K562 (cell line): ENCODE measurements around the gene MATK. TPM values are rescaled to one million over a fixed set of nuclear protein-coding genes. Genes with fewer than 3 reads are reported as not detected.

Experiments
- ATAC-seq: fragments of 200-7000 bp; cut with Tn5 transposase; 3 replicates; pipeline ENCODE4 v1.9.1; 2020; ENCODE audit warnings: moderate library complexity
- BruUV-seq: library from RNA; stranded (reverse); fragments of 400-500 nt; replicated peaks from 2 replicates; lab custom pipeline; 2021; lab: Mats Ljungman, UMichigan
- CTCF ChIA-PET: fragments of 300-600 bp; formaldehyde crosslinking; extraction: SDS; loops from one replicate; lab custom pipeline; 2021; ENCODE audit warnings: low intra/inter-chr PET ratio; lab: Yijun Ruan, JAX
- POLR2A ChIA-PET: fragments of 300-600, 350-650 bp; sonication (Branson Sonifier 250); formaldehyde crosslinking; extraction: SDS; loops from one replicate; lab custom pipeline; 2021; ENCODE audit warnings: antibody characterized with exemption, inconsistent platforms; lab: Yijun Ruan, JAX
- DNase-seq, 4 experiments: peaks; one replicate each; pipeline versions ENCODE4 v3.0.0 to v3.0.0-alpha.2; 2011 to 2018; ENCODE audit warnings: low spot score in 3 of 4, mixed read lengths in 3 of 4; ENCODE audit errors: extremely low read depth in 1 of 4
- FAIRE-seq: peaks from 2 replicates; lab custom pipeline; 2011; peaks lifted over from hg19 to GRCh38; lab: Jason Lieb, UNC
- H2AFZ ChIP-seq: 2 replicates; pipeline ENCODE4 v1.6.0; 2011; ENCODE audit warnings: low read depth, low read length, control low read depth, inconsistent platforms
- H3K27ac ChIP-seq: fragments of 200-600 bp; 3 replicates; pipeline ENCODE4 v1.8.0; 2011; ENCODE audit warnings: low read depth, mild to moderate bottlenecking, control low read depth, inconsistent platforms, low read length, moderate library complexity, mixed read lengths; ENCODE audit errors: extremely low read depth
- H3K27me3 ChIP-seq, 2 experiments: fragments of 300-600 bp in 1 of 2; 2 replicates in 1 of 2; 3 replicates in 1 of 2; pipeline versions ENCODE4 v1.6.0 to v1.8.0; 2011; ENCODE audit warnings: inconsistent platforms in 2 of 2, low read length in 2 of 2, mild to moderate bottlenecking in 1 of 2, mixed read lengths in 1 of 2, moderate library complexity in 1 of 2; ENCODE audit not compliant: control insufficient read depth in 2 of 2, insufficient read depth in 2 of 2
- H3K36me3 ChIP-seq: fragments of 300-600 bp; 3 replicates; pipeline ENCODE4 v1.8.0; 2011; ENCODE audit warnings: mild to moderate bottlenecking, low read length, inconsistent platforms; ENCODE audit not compliant: control insufficient read depth, insufficient read depth
- H3K4me1 ChIP-seq, 2 experiments: fragments of 200-600 bp in 1 of 2; replicated peaks in 1 of 2; 2 replicates in 1 of 2; 3 replicates in 1 of 2; pipeline versions ENCODE4 v1.5.1 to v1.8.0; 2011; ENCODE audit warnings: inconsistent platforms in 2 of 2, low read length in 2 of 2, mild to moderate bottlenecking in 1 of 2, mixed read lengths in 1 of 2, moderate library complexity in 1 of 2; ENCODE audit not compliant: control insufficient read depth in 2 of 2, insufficient read depth in 2 of 2
- H3K4me2 ChIP-seq: 2 replicates; pipeline ENCODE4 v1.6.1; 2011; ENCODE audit warnings: low read length, control low read depth, inconsistent platforms, mixed read lengths; ENCODE audit not compliant: insufficient read depth
- H3K4me3 ChIP-seq: fragments of 200-600 bp; sonication (generic), shearing (Covaris generic); 2 replicates; pipeline ENCODE4 v1.5.1; 2016; ENCODE audit warnings: control low read depth, inconsistent platforms
- H3K79me2 ChIP-seq: fragments of 200-600 bp; 3 replicates; pipeline ENCODE4 v1.8.0; 2011; ENCODE audit warnings: low read length, inconsistent platforms; ENCODE audit not compliant: control insufficient read depth, insufficient read depth
- H3K9ac ChIP-seq, 2 experiments: 2 replicates each; pipeline versions ENCODE4 v1.6.0 to v1.6.1; 2011; ENCODE audit warnings: low read depth in 2 of 2, low read length in 2 of 2, control low read depth in 1 of 2, inconsistent platforms in 1 of 2, mild to moderate bottlenecking in 1 of 2, mixed read lengths in 1 of 2; ENCODE audit not compliant: insufficient read depth in 1 of 2
- H3K9me1 ChIP-seq: one replicate; pipeline ENCODE4 v1.6.0; 2011; ENCODE audit warnings: inconsistent platforms, mild to moderate bottlenecking, low read length, moderate library complexity; ENCODE audit not compliant: control insufficient read depth, insufficient read depth
- H3K9me3 ChIP-seq: replicated peaks from 2 replicates; pipeline ENCODE4 v1.5.1; 2011; ENCODE audit warnings: low read depth, low read length, inconsistent platforms; ENCODE audit not compliant: control insufficient read depth, insufficient read depth
- H4K20me1 ChIP-seq: replicated peaks from 2 replicates; pipeline ENCODE4 v1.6.1; 2011; ENCODE audit warnings: low read length, inconsistent platforms, mixed read lengths; ENCODE audit not compliant: control insufficient read depth, insufficient read depth
- MBD2 ChIP-seq: sonication (generic); IDR thresholded peaks from 2 replicates; pipeline ENCODE4 v1.6.1; 2016; ENCODE audit warnings: low read depth, borderline replicate concordance
- MCM3 ChIP-seq: fragments of 450-650 bp; IDR thresholded peaks from 2 replicates; pipeline ENCODE4 v1.6.1; 2016
- MCM5 ChIP-seq: fragments of 450-650 bp; IDR thresholded peaks from 2 replicates; pipeline ENCODE4 v1.6.1; 2016; ENCODE audit warnings: low read depth
- NRF1 ChIP-seq, 2 experiments: fragments of 450-650 bp; IDR thresholded peaks in 1 of 2; conservative IDR thresholded peaks in 1 of 2; 2 replicates each; pipeline ENCODE4 v1.6.1; 2014; ENCODE audit warnings: mild to moderate bottlenecking in 2 of 2
- POLR2G ChIP-seq: fragments of 200-400 bp; formaldehyde crosslinking; IDR thresholded peaks from 2 replicates; pipeline ENCODE4 v1.6.1; 2017; ENCODE audit warnings: low read depth, mild to moderate bottlenecking, antibody characterized with exemption, low read length, moderate library complexity
- RBFOX2 ChIP-seq: fragments of 200-400 bp; formaldehyde crosslinking; IDR thresholded peaks from 2 replicates; pipeline ENCODE4 v1.6.1; 2017; ENCODE audit warnings: low read depth, mild to moderate bottlenecking, low read length, moderate library complexity
- ZBTB26 ChIP-seq: fragments of 450-650 bp; formaldehyde crosslinking; IDR thresholded peaks from 2 replicates; pipeline ENCODE4 v1.4.0; 2022; ENCODE audit warnings: missing genetic modification characterization
- ZFPM2 ChIP-seq: fragments of 250-450 bp; sonication (Bioruptor Pico); IDR thresholded peaks from 2 replicates; pipeline ENCODE4 v1.5.1; 2022; ENCODE audit warnings: mild to moderate bottlenecking
- ZNF12 ChIP-seq: sonication (generic); formaldehyde crosslinking; IDR thresholded peaks from 2 replicates; pipeline ENCODE4 v1.4.0; 2020; ENCODE audit warnings: mild to moderate bottlenecking, missing genetic modification reagents
- ZNF696 ChIP-seq: fragments of 250-450 bp; sonication (Bioruptor Pico); conservative IDR thresholded peaks from 2 replicates; pipeline ENCODE4 v1.4.0; 2020; ENCODE audit warnings: mild to moderate bottlenecking, moderate library complexity
- WGBS: fragments of 100-300 bp; shearing (Covaris generic); methylation state at CpG from one replicate; pipeline ENCODE4 v1.1.6; 2016; ENCODE audit warnings: low coverage, mixed read lengths; ENCODE audit not compliant: insufficient coverage; ENCODE audit errors: missing lambda C conversion rate; 5-methylcytosine and 5-hydroxymethylcytosine counted together
- in situ Hi-C: fragments of 300-500 bp; cut with MboI; formaldehyde crosslinking; loops from 4 replicates; pipeline ENCODE4 v1.15.0; 2018; ENCODE audit warnings: inconsistent platforms, mixed read lengths
- intact Hi-C: fragments of 100-400 bp; cut with micrococcal nuclease; formaldehyde crosslinking; loops from 2 replicates; pipeline ENCODE4 v1.14.2; 2022
- polyA plus RNA-seq, 8 experiments: library from polyadenylated mRNA; depleted of rRNA in 4 of 8; stranded (reverse) in 5 of 8; unstranded in 3 of 8; fragments of >200 nt; fragmentation: Nextera tagmentation in 2 of 8; fragmentation: Illumina TruSeq in 1 of 8; extraction: Ambion mirVana in 2 of 8; extraction: Trizol in 1 of 8; gene quantifications; 2 replicates each; pipeline versions ENCODE4 v1.2.1 to v1.2.3, GENCODE V29; 2011 to 2014; ENCODE audit warnings: inconsistent platforms in 1 of 8, missing spikeins in 1 of 8
- total RNA-seq, 7 experiments: library from RNA; depleted of rRNA in 6 of 7; stranded (reverse); fragments of >200 nt in 6 of 7; fragmentation: Illumina TruSeq in 2 of 7; extraction: Trizol in 2 of 7; gene quantifications; 2 replicates each; pipeline versions ENCODE4 v1.2.1 to v1.2.3, GENCODE V29; 2011 to 2021; ENCODE audit warnings: low replicate concordance in 1 of 7
- TF ChIP-seq, protein P1 (sequence below): sonication (generic); formaldehyde crosslinking; IDR thresholded peaks from 2 replicates; pipeline ENCODE4 v1.8.1; 2022; ENCODE audit warnings: missing genetic modification reagents

The MATK gene
- total and polyA plus RNA-seq, 9 of the 15 experiments (the other 6 are each of a cell fraction or from before 2014, with no cell fraction given), result 0.08 to 41.5 (median 21.4) TPM

DNA sequence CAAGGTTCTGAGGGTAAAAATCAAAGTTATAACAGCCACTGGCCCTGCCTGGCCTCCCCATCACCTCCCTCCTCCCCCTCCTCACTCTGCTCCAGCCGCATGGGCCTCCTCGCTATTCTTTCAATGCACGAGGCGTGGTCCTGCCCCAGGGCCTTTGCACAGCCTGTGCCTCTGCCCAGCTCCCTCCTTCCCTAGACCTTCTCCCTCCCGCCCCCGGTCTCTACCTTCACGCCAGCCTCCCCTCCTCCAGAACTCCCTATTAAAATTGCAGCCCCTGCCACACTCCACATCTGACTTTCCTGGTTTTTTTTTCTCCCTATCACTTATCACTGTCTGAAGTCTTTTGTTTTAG, 17.5 kb downstream of the MATK start (continued):
- TF ChIP-seq, protein P1, sequence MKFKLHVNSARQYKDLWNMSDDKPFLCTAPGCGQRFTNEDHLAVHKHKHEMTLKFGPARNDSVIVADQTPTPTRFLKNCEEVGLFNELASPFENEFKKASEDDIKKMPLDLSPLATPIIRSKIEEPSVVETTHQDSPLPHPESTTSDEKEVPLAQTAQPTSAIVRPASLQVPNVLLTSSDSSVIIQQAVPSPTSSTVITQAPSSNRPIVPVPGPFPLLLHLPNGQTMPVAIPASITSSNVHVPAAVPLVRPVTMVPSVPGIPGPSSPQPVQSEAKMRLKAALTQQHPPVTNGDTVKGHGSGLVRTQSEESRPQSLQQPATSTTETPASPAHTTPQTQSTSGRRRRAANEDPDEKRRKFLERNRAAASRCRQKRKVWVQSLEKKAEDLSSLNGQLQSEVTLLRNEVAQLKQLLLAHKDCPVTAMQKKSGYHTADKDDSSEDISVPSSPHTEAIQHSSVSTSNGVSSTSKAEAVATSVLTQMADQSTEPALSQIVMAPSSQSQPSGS (CRISPR knock-in tag), result no peak
- TF ChIP-seq MCM5, result no peak
- no peak for TF ChIP-seq NRF1 (conservative IDR thresholded peaks at IDR 0.05 in 1 of 2, IDR thresholded peaks at IDR 0.05 in 1 of 2)
- no peak for TF ChIP-seq MBD2
- no peak for TF ChIP-seq ZFPM2 (CRISPR knock-in tag)
- TF ChIP-seq ZNF12 (CRISPR knock-in tag), result no peak
- TF ChIP-seq ZBTB26, result no peak
- TF ChIP-seq, all 486 proteins: peak for 3

DNA sequence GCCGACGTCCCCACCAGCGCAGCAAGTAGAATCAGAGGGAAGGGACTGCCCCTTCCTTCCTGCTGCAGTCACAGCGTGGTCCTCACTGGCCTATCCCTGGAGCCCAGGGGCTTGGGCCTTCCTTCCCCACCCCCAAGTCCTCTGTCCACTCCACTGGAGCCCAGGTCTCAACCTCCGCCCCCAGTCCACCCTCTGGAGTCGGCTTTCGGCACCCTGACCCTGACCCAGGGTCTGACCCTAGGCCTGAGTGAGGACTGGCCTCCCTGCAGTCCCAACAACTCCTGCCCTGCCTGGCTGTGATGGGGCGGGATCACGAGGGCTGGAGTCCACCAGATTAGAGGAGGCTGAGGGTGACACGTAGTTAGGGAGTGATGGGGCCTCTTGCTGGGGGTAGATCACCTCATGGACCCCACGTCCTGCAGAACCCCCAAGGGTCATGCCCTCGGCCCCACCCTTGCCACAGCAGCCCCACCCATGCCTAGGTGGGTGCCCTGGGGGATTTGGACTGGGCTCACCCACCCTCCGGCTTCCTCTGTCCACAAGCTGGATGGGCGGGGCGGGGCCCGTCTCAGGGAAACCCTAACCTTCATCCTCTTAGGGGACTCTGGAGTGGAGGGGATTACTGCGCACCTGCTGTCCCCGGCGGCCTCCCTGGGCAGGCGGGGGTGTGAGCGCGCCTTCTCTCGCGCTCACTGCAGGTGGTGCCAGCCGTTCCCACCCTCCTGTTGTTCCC, 18.0 kb downstream of the MATK start:
- no peaks in the 10 kb centered on the region for H3K27me3 ChIP-seq
- in situ Hi-C loops (no loop called here), intact Hi-C loops (no loop called here)
- no peaks in the 10 kb centered on the region for H3K9me1 ChIP-seq
- H3K9me3 ChIP-seq, result no peaks in the 10 kb centered on the region
- 75% methylated on average over 23 of the region's 25 CpGs for WGBS
- POLR2A ChIA-PET, result interaction anchor here (0.6 to 1.2 kb wide), 3 partner anchors 11 to 14 kb away, joined by 3 to 7 read pairs (median 4); no protein-coding TSS in a partner anchor
- H3K27ac ChIP-seq, result no peak overlapping the region
- H3K4me1 ChIP-seq, result peaks cover 3 to 47% of the 10 kb centered on the region in 2 experiments; a peak in 2 of 5 replicates
- H3K36me3 ChIP-seq, result peaks cover 28% of the 10 kb centered on the region; the same call in 2 of the 3 replicates
- FAIRE-seq (no peak), ATAC-seq (no peak), DNase-seq (no peak)
- no TSS peak for BruUV-seq
- H4K20me1 ChIP-seq, result no peaks in the 10 kb centered on the region
- no peak for TF ChIP-seq ZNF696
- no peak for TF ChIP-seq MCM3
- peak; percentile 44; the same call in 1 of the 2 replicates for TF ChIP-seq RBFOX2
- 0 out of 2 replicates have a peak, but pooled peaks have one; percentile 8 for TF ChIP-seq POLR2G
- 0 out of 4 replicates have a peak overlapping the region, but pooled peaks of 1 of the 2 experiments have one; percentile 22 for H3K9ac ChIP-seq
- no peak overlapping the region for H2AFZ ChIP-seq
- no peak overlapping the region for H3K4me3 ChIP-seq
- CTCF ChIA-PET, result no interaction called here
- no peak overlapping the region for H3K4me2 ChIP-seq
- H3K79me2 ChIP-seq, result peaks cover 4% of the 10 kb centered on the region
